Mesendoderm (in vitro differentiated cells): ENCODE results near the gene B3GALT6.

ENCODE experiments used
- DNase-seq: peaks from one replicate; pipeline ENCODE4 v3.0.0; 2013
- H2AK5ac ChIP-seq: 2 replicates; pipeline ENCODE4 v1.6.1; 2013; ENCODE audit warnings: low read length, inconsistent platforms
- H2BK120ac ChIP-seq: 2 replicates; pipeline ENCODE4 v1.6.1; 2013; ENCODE audit warnings: low read depth, mild to moderate bottlenecking, low read length, moderate library complexity, mixed read lengths
- H2BK15ac ChIP-seq: replicated peaks from 2 replicates; pipeline ENCODE4 v1.6.1; 2013; ENCODE audit warnings: low read depth, mild to moderate bottlenecking, moderate library complexity
- H2BK5ac ChIP-seq: 2 replicates; pipeline ENCODE4 v1.6.1; 2013; ENCODE audit warnings: low read length, inconsistent platforms
- H3K18ac ChIP-seq: 2 replicates; pipeline ENCODE4 v1.6.1; 2013; ENCODE audit warnings: mild to moderate bottlenecking, low read length, mixed read lengths
- H3K23ac ChIP-seq: one replicate; pipeline ENCODE4 v1.6.1; 2013; ENCODE audit warnings: low read length
- H3K27ac ChIP-seq: 2 replicates; pipeline ENCODE4 v1.5.1; 2013; ENCODE audit warnings: low read depth, mild to moderate bottlenecking, inconsistent platforms, low read length, moderate library complexity
- H3K27me3 ChIP-seq: 2 replicates; pipeline ENCODE4 v1.6.1; 2013; ENCODE audit warnings: low read length, control low read depth, mild to moderate bottlenecking, inconsistent platforms; ENCODE audit not compliant: insufficient read depth, poor library complexity
- H3K36me3 ChIP-seq: 2 replicates; pipeline ENCODE4 v1.6.1; 2013; ENCODE audit warnings: low read length, inconsistent platforms; ENCODE audit not compliant: control insufficient read depth, insufficient read depth
- H3K4ac ChIP-seq: one replicate; pipeline ENCODE4 v1.6.1; 2013; ENCODE audit warnings: low read depth, mild to moderate bottlenecking, low read length, moderate library complexity
- H3K4me1 ChIP-seq: 2 replicates; pipeline ENCODE4 v1.6.1; 2013; ENCODE audit warnings: low read depth, low read length, inconsistent platforms; ENCODE audit not compliant: control insufficient read depth
- H3K4me2 ChIP-seq: 2 replicates; pipeline ENCODE4 v1.6.1; 2013; ENCODE audit warnings: low read length
- H3K4me3 ChIP-seq: 2 replicates; pipeline ENCODE4 v1.5.1; 2013; ENCODE audit warnings: mild to moderate bottlenecking, low read length
- H3K56ac ChIP-seq: one replicate; pipeline ENCODE4 v1.6.1; 2013; ENCODE audit warnings: low read length
- H3K79me1 ChIP-seq: 2 replicates; pipeline ENCODE4 v1.6.1; 2013; ENCODE audit warnings: low read length, inconsistent platforms
- H3K79me2 ChIP-seq: 2 replicates; pipeline ENCODE4 v1.6.1; 2013; ENCODE audit warnings: mild to moderate bottlenecking, low read length; ENCODE audit not compliant: control insufficient read depth, insufficient read depth
- H3K9ac ChIP-seq: 2 replicates; pipeline ENCODE4 v1.6.1; 2013; ENCODE audit warnings: low read length, inconsistent platforms
- H4K5ac ChIP-seq: one replicate; pipeline ENCODE4 v1.6.1; 2013; ENCODE audit warnings: low read length
- H4K8ac ChIP-seq: one replicate; pipeline ENCODE4 v1.6.1; 2013; ENCODE audit warnings: low read depth, mild to moderate bottlenecking, control low read depth, low read length, moderate library complexity
- WGBS: extraction: QIAGEN DNeasy Blood & Tissue Kit; methylation state at CpG from one replicate; pipeline ENCODE4 v1.1.7; 2013; ENCODE audit warnings: low lambda C conversion rate, missing lambda C conversion rate; ENCODE audit not compliant: insufficient coverage; ENCODE audit errors: extremely low coverage; 5-methylcytosine and 5-hydroxymethylcytosine counted together

Gene B3GALT6

GRCh38 chr1:1197188-1197500 lies 34.9 kb upstream of the B3GALT6 start:
- Histone ChIP-seq H3K27ac (no peak overlapping the region), H4K8ac (no peak overlapping the region), H3K79me2 (no peaks in the 10 kb centered on the region), H2BK120ac (no peak overlapping the region), H3K9ac (no peak overlapping the region), H3K36me3 (no peaks in the 10 kb centered on the region), H4K5ac (no peak overlapping the region), H3K79me1 (no peaks in the 10 kb centered on the region), H3K56ac (no peak overlapping the region), H3K4me3 (no peak overlapping the region), H3K23ac (no peak overlapping the region), H2BK5ac (no peak overlapping the region), H3K18ac (no peak overlapping the region), H2AK5ac (no peak overlapping the region), H3K27me3 (no peaks in the 10 kb centered on the region), H3K4me2 (no peak overlapping the region), H2BK15ac (no peak overlapping the region), H3K4ac (no peak overlapping the region), H3K4me1 (no peaks in the 10 kb centered on the region)
- no CpG with 5 or more reads among the region's 8 CpGs for WGBS
- no peak for DNase-seq

GRCh38 chr1:1197551-1198422 lies 34.2 kb upstream of the B3GALT6 start:
- H3K56ac ChIP-seq = no peak overlapping the region
- no peak overlapping the region for H3K23ac ChIP-seq
- H3K4me3 ChIP-seq = no peak overlapping the region
- no peak overlapping the region for H3K4ac ChIP-seq
- H3K27ac ChIP-seq = no peak overlapping the region
- H3K79me2 ChIP-seq = no peaks in the 10 kb centered on the region
- no peak overlapping the region for H2BK120ac ChIP-seq
- no peak overlapping the region for H2BK5ac ChIP-seq
- H4K5ac ChIP-seq = no peak overlapping the region
- H3K4me1 ChIP-seq = no peaks in the 10 kb centered on the region
- no CpG with 5 or more reads among the region's 48 CpGs for WGBS
- no peaks in the 10 kb centered on the region for H3K36me3 ChIP-seq
- no peak overlapping the region for H2BK15ac ChIP-seq
- H3K4me2 ChIP-seq = no peak overlapping the region
- H3K18ac ChIP-seq = no peak overlapping the region
- no peak for DNase-seq
- H3K9ac ChIP-seq = no peak overlapping the region
- H2AK5ac ChIP-seq = no peak overlapping the region
- H4K8ac ChIP-seq = no peak overlapping the region
- no peaks in the 10 kb centered on the region for H3K27me3 ChIP-seq
- H3K79me1 ChIP-seq = no peaks in the 10 kb centered on the region

- no peak overlapping the region for H2BK5ac ChIP-seq
- no peaks in the 10 kb centered on the region for H3K4me1 ChIP-seq
- no peak overlapping the region for H3K56ac ChIP-seq
- DNase-seq = no peak
- no peak overlapping the region for H4K5ac ChIP-seq
- no peak overlapping the region for H3K4me3 ChIP-seq
- H3K36me3 ChIP-seq = no peaks in the 10 kb centered on the region
- no peak overlapping the region for H3K4me2 ChIP-seq
- no peak overlapping the region for H3K18ac ChIP-seq
- no peak overlapping the region for H2BK15ac ChIP-seq
- WGBS = no CpG with 5 or more reads among the region's 23 CpGs
- no peak overlapping the region for H3K4ac ChIP-seq
- no peak overlapping the region for H2AK5ac ChIP-seq
- H3K79me1 ChIP-seq = no peaks in the 10 kb centered on the region
- H3K9ac ChIP-seq = no peak overlapping the region
- H3K79me2 ChIP-seq = no peaks in the 10 kb centered on the region
- H4K8ac ChIP-seq = no peak overlapping the region
- no peak overlapping the region for H3K23ac ChIP-seq
- H2BK120ac ChIP-seq = no peak overlapping the region
- H3K27ac ChIP-seq = no peak overlapping the region
- no peaks in the 10 kb centered on the region for H3K27me3 ChIP-seq
Observed at GRCh38 chr1:1198423-1199140, 33.5 kb upstream of the B3GALT6 start.

- H3K79me2 ChIP-seq = no peaks in the 10 kb centered on the region
- H3K4ac ChIP-seq = no peak overlapping the region
- H3K9ac ChIP-seq = no peak overlapping the region
- H3K27ac ChIP-seq = no peak overlapping the region
- no peak overlapping the region for H3K4me3 ChIP-seq
- H3K27me3 ChIP-seq = no peaks in the 10 kb centered on the region
- no peaks in the 10 kb centered on the region for H3K79me1 ChIP-seq
- WGBS = no CpG with 5 or more reads among the region's 22 CpGs
- H2AK5ac ChIP-seq = no peak overlapping the region
- no peak overlapping the region for H3K23ac ChIP-seq
- H2BK15ac ChIP-seq = no peak overlapping the region
- H2BK5ac ChIP-seq = no peak overlapping the region
- no peak overlapping the region for H4K8ac ChIP-seq
- H2BK120ac ChIP-seq = no peak overlapping the region
- no peaks in the 10 kb centered on the region for H3K4me1 ChIP-seq
- DNase-seq = no peak
- no peaks in the 10 kb centered on the region for H3K36me3 ChIP-seq
- H4K5ac ChIP-seq = no peak overlapping the region
- H3K18ac ChIP-seq = no peak overlapping the region
- no peak overlapping the region for H3K4me2 ChIP-seq
- H3K56ac ChIP-seq = no peak overlapping the region
Observed at GRCh38 chr1:1199141-1199960, 32.7 kb upstream of the B3GALT6 start.

DNA sequence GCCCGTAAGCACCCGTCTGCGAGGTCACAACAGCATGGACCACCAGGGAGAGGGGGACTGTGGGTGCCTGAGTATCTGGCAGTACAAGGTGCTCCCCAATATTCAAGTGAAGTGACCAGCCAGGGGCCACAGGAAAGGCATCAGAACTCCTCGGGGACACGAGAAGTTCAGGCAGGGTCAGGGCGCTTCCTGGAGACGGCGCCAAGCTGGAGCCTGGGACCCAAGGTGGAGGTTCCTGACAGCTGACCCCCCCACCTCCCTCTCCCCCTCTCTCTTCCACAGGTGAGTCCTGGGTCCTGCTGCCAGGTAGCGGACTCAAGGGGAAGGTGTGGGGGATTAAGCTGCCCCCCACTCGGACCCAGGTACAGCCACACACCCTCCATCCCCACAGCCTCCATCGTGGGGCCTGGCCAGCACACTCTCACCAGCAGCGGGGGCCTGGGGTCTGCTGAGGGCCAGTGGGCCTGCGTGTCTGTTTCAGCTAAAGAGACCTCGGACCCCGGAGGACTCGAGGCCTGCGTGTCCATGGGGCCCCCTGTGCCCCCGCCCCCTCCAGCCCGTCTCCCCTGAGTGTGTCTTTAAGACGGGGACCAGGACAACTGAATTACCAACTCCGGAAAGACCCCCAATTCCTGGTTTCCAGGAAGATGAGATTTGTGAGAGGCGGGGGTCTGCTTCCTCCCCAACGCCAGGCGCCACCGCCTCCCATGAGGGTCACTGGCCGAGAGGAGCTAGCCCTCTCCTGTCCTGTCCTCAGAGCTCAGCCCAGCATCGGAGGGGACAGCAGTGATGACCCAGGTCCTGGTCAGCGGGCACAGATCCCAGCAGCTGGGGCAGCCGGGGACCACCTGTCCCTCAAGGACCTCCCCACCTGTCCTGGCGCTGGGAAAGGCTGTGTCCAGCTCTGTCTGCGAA lies 31.8 kb upstream of the B3GALT6 start:
- Histone ChIP-seq H3K18ac (peak overlapping the region; percentile 72), H3K56ac (no peak overlapping the region), H2BK5ac (no peak overlapping the region), H3K79me1 (no peaks in the 10 kb centered on the region), H2AK5ac (no peak overlapping the region), H3K4ac (no peak overlapping the region), H2BK120ac (no peak overlapping the region), H4K5ac (no peak overlapping the region), H3K23ac (no peak overlapping the region), H2BK15ac (no peak overlapping the region), H3K79me2 (no peaks in the 10 kb centered on the region), H3K27me3 (no peaks in the 10 kb centered on the region), H3K36me3 (no peaks in the 10 kb centered on the region), H3K4me2 (no peak overlapping the region), H3K4me3 (no peak overlapping the region), H3K27ac (no peak overlapping the region), H3K4me1 (no peaks in the 10 kb centered on the region), H4K8ac (no peak overlapping the region), H3K9ac (no peak overlapping the region)
- WGBS = no CpG with 5 or more reads among the region's 31 CpGs
- no peak for DNase-seq
